Duodenal mucosa (tissue), 2 donors: ENCODE data around the gene ZCCHC8.

Source experiments
- H3K27ac ChIP-seq: one replicate; pipeline ENCODE4 v1.7.0; 2013; ENCODE audit warnings: low read depth, low read length
- H3K27me3 ChIP-seq, 2 donors: one replicate each; pipeline ENCODE4 v1.7.0; 2013; ENCODE audit warnings: low read length in 2 of 2, control low read depth in 1 of 2; ENCODE audit not compliant: insufficient read depth in 2 of 2, control insufficient read depth in 1 of 2
- H3K36me3 ChIP-seq, 2 donors: one replicate each; pipeline ENCODE4 v1.7.0; 2013; ENCODE audit warnings: low read length in 2 of 2, control low read depth in 1 of 2; ENCODE audit not compliant: insufficient read depth in 2 of 2, control insufficient read depth in 1 of 2
- H3K4me1 ChIP-seq, 2 donors: one replicate each; pipeline ENCODE4 v1.7.0; 2013; ENCODE audit warnings: low read length in 2 of 2, control low read depth in 1 of 2; ENCODE audit not compliant: insufficient read depth in 2 of 2, control insufficient read depth in 1 of 2
- H3K4me3 ChIP-seq, 2 donors: one replicate each; pipeline ENCODE4 v1.7.0; 2013; ENCODE audit warnings: low read length in 2 of 2, low read depth in 1 of 2
- H3K9ac ChIP-seq, 2 donors: one replicate each; pipeline ENCODE4 v1.7.0; 2013; ENCODE audit warnings: low read length in 2 of 2, low read depth in 1 of 2
- H3K9me3 ChIP-seq, 2 donors: one replicate each; pipeline ENCODE4 v1.7.0; 2013; ENCODE audit warnings: low read length in 2 of 2, control low read depth in 1 of 2; ENCODE audit not compliant: control insufficient read depth in 1 of 2

ZCCHC8 gene

DNA sequence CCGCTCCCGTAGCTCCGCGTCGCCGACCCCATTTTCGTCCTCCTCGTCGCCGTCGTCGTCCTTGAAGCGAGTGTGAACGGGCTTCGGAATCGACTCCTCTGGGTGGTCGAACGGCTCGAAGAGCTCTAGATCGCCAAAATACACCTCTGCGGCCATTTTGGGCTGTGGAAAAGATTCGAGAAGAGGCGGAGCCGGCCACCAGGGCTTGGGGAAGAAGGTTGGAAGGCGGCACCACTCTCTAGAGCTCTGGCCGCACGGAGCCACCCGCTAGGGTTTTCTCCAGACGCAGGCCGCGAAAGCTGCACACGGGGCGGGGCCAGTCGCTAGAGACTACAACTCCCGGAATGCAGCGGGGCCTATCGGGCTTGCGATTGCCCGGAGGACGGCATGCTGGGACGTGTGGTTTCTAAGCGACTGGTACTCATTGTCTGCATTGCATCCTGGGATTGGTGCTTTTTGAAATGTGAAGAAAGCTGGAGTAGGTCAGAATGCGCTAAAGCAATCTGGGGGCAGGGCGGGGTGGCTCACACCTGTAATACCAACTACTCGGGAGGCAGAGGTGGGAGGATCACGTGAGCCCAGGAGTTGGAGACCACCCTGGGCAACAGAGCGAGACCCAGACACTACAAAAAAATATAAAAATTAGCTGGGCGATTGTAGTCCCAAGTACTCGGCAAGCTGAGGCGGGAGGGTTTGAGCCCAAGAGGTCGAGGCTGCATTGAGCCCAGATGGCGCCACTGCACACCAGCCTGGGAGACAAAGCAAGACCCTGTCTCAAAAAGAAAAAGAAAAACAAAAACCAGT lies at the start of gene ZCCHC8:
Gene ZCCHC8, minus strand, starts transcription at position 248 of the 804 bp plus-strand sequence. Its CDS starts 92 bp downstream, at position 156.
- H3K36me3 ChIP-seq: peaks cover 8 to 33% of the 10 kb centered on the region in 2 donors
- H3K4me3 ChIP-seq: peak within 1 kb of the TSS; percentile 86 to 97
- H3K9me3 ChIP-seq: no peaks in the 10 kb centered on the region

DNA sequence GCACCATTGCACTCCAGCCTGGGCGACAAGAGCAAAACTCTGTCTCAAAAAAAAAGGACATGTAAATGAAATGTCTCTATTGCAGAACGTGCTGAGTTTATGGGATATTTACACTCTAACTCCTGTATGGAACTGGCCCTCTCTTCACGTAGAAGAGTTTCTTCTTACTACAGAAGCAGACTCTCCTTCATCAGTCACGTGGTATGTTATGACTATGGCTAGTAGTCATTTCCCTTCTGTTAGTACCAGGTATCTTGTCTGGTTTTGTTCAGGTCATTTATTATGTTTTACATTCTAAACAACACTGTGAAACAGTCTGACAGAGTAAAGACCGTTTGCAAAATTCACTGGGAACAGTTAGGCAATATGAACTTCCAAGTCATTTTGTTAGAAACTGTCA lies 46.6 kb upstream of the ZCCHC8 start:
- no peaks in the 10 kb centered on the region for H3K9me3 ChIP-seq
- no peak overlapping the region for H3K9ac ChIP-seq
- H3K4me1 ChIP-seq: no peaks in the 10 kb centered on the region
- H3K4me3 ChIP-seq: no peak overlapping the region
- no peak overlapping the region for H3K27ac ChIP-seq
- H3K27me3 ChIP-seq: no peaks in the 10 kb centered on the region
- peaks cover 0 to 41% of the 10 kb centered on the region in 2 donors for H3K36me3 ChIP-seq

More for the DNA sequence above, at the start of gene ZCCHC8:
- H3K4me1 ChIP-seq: peaks cover 10 to 14% of the 10 kb centered on the region in 2 donors
- H3K9ac ChIP-seq: peak within 1 kb of the TSS; percentile 93 to 96
- H3K27me3 ChIP-seq: no peaks in the 10 kb centered on the region
- H3K27ac ChIP-seq: peak within 1 kb of the TSS; percentile 95

DNA sequence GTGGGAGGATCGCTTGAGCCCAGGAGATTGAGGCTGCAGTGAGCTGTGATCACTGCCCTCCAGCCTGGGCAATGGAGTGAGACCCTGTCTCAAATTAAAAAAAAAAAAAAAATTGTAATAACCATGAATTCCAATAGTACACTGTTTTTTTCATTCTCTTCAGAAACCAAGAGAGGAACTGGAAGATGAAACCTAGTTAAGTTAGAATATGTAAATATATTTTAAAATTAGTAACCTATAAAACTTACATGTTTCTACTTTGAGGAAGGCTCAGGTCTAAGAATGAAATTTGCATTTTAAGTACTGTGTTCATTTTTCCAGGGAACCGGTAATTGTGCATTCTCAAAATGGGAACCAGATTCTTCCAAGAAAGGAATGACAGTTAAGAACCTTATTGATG lies 45.1 kb upstream of the ZCCHC8 start:
- peaks cover 0 to 26% of the 10 kb centered on the region in 2 donors for H3K36me3 ChIP-seq
- no peaks in the 10 kb centered on the region for H3K27me3 ChIP-seq
- no peak overlapping the region for H3K4me3 ChIP-seq
- H3K27ac ChIP-seq: no peak overlapping the region
- H3K9me3 ChIP-seq: no peaks in the 10 kb centered on the region
- H3K9ac ChIP-seq: peak overlapping the region in 1 of 2 donors; percentile 25
- H3K4me1 ChIP-seq: no peaks in the 10 kb centered on the region

DNA sequence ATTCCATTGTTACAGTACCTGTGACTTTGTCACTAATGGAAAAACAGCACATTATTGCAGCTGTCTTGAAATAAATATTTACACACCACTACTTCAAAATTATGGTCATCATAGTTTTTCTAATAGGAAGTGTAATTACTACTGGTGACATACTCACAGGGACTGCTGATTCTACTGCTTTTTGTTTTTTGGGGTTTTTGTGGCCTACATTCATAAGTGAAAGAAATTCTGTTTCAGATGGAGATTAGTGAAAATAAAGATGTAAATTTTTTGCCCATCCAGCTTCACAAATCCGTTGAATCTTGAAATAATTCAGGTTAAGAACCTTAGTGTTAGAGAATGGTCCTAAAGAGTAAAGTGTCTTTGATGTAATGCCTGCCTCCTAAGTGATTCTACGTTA lies 43.8 kb upstream of the ZCCHC8 start:
- Histone ChIP-seq H3K9ac (no peak overlapping the region), H3K4me1 (no peaks in the 10 kb centered on the region), H3K36me3 (peaks cover 0 to 16% of the 10 kb centered on the region in 2 donors), H3K4me3 (no peak overlapping the region), H3K9me3 (no peaks in the 10 kb centered on the region), H3K27me3 (no peaks in the 10 kb centered on the region), H3K27ac (no peak overlapping the region)

DNA sequence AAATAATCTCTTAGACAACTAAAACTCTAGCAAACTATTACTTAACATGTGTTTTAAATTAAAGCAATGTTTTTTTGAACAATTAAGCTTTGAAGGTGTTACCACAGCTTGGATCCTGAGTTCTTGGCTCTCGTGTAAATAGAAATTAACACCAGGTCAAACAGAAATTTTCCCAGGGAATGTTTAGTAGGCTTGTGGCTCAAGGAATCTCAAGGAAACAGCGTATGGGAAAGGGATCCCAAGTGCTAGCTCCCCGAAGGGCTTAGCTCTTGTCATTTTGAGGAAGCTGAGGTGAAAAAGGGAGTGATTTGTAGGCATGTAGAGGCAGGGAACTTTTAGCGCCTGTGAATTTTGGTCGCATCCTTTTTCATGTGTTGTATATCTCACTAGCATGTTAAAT lies 37.8 kb upstream of the ZCCHC8 start:
- no peak overlapping the region for H3K27ac ChIP-seq
- peaks cover 0 to 10% of the 10 kb centered on the region in 2 donors for H3K36me3 ChIP-seq
- H3K9ac ChIP-seq: no peak overlapping the region
- no peaks in the 10 kb centered on the region for H3K4me1 ChIP-seq
- no peaks in the 10 kb centered on the region for H3K27me3 ChIP-seq
- no peaks in the 10 kb centered on the region for H3K9me3 ChIP-seq
- no peak overlapping the region for H3K4me3 ChIP-seq

DNA sequence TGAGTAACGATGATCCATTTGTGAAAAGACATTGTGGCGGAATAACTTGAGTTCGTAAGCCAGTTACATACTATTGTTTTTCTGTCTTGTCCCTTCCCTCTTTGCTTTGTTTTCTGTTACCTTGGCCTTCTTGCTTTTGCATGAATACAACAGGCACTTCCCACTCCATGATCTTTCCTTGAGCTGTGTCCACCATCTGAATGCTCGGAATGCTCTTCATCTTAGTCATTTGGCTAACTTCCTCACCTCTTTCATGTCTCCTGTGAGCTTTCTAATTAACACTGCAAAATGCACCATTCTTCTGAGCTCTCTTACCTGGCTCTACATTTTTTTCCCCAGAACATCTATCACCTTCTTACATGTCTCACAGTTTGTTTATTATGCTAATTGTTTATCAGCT lies 36.3 kb upstream of the ZCCHC8 start:
- Histone ChIP-seq H3K4me3 (no peak overlapping the region), H3K36me3 (peaks cover 0 to 14% of the 10 kb centered on the region in 2 donors), H3K9ac (no peak overlapping the region), H3K4me1 (no peaks in the 10 kb centered on the region), H3K9me3 (no peaks in the 10 kb centered on the region), H3K27ac (no peak overlapping the region), H3K27me3 (no peaks in the 10 kb centered on the region)

DNA sequence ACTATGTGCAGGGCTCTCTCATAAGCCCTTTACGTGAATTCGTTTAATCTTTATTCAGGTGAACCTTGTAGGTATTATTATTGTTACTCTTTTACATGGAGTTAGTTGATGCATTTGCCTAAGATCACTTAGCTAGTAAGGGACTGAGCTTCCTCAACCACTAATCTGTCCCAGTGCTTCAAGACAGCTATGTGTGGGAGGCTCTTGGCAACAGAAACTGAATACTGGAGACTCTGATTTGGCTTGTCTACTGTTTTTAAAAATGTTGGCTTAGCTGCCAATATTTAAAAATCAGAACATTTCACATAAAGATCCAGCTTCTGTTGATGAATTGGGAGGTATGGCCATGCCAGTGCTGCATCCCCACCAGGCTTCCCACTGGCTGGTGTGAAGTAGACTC lies 33.1 kb upstream of the ZCCHC8 start:
- Histone ChIP-seq H3K27me3 (no peaks in the 10 kb centered on the region), H3K9me3 (no peaks in the 10 kb centered on the region), H3K9ac (no peak overlapping the region), H3K4me1 (no peaks in the 10 kb centered on the region), H3K27ac (no peak overlapping the region), H3K4me3 (no peak overlapping the region), H3K36me3 (peaks cover 0 to 17% of the 10 kb centered on the region in 2 donors)

DNA sequence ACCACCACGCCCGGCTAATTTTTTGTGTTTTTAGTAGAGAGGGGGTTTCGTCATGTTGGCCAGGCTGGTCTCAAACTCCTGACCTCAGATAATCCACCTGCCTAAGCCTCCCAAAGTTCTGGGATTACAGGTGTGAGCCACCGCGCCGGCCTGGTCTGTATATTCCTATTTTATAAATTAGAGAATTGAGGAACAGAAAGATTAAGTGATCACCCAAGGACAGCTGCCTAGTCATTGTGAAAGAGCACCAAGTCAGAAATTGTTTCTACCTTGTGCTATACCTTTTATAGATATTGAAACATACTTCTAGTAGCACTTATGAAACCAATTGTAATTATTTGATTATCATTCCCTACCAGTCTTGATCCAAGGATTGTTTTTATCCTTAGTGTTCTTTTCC lies 28.3 kb upstream of the ZCCHC8 start:
- peaks cover 3 to 7% of the 10 kb centered on the region in 2 donors for H3K36me3 ChIP-seq
- H3K9me3 ChIP-seq: no peaks in the 10 kb centered on the region
- H3K27ac ChIP-seq: no peak overlapping the region
- H3K9ac ChIP-seq: no peak overlapping the region
- no peak overlapping the region for H3K4me3 ChIP-seq
- H3K4me1 ChIP-seq: peaks cover 17 to 19% of the 10 kb centered on the region in 2 donors
- no peaks in the 10 kb centered on the region for H3K27me3 ChIP-seq

DNA sequence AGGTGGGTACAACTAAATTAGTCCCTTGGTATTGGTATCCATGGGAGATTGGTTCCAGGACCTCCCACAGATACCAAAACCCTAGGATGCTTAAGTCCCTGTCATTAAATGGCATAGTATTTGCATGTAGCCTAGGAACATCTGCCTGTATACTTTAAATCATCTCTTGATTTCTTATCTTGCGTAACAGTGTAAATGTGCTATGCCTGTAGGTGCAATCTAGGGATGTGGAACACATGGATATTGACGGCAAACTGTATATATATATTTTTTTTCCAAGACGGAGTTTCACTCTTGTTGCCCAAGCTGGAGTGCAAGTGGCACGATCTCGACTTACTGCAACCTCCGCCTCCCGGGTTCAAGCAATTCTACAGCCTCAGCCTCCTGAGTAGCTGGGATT lies 27.9 kb upstream of the ZCCHC8 start:
- H3K27ac ChIP-seq: no peak overlapping the region
- peaks cover 6 to 7% of the 10 kb centered on the region in 2 donors for H3K36me3 ChIP-seq
- H3K9ac ChIP-seq: peak overlapping the region in 1 of 2 donors; percentile 61
- no peaks in the 10 kb centered on the region for H3K9me3 ChIP-seq
- peak overlapping the region; percentile 86 to 94 for H3K4me3 ChIP-seq
- no peaks in the 10 kb centered on the region for H3K27me3 ChIP-seq
- peaks cover 21 to 23% of the 10 kb centered on the region in 2 donors for H3K4me1 ChIP-seq

DNA sequence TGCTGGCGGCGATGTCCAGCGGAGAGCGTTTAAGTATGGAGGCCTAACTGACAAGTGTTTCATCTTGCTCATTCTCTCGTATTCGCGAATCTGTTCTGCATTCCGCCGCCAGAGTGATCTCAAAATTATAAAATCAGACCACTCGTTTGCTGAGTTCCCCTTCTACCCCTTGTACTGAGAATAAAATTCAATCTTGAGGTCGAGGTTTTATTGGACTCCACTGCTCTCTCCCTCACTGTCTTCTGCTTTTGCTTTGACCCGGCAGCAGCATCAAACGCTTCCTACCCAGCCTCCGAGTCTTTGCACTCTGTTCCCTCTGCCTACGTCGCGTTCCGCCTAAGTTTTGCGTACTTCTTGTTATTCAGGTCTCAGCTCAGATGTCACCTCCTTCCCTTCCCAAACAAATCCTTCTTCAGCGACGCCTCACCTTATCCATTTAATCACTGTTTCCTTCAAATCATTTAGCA lies 26.8 kb upstream of the ZCCHC8 start:
- Histone ChIP-seq H3K27me3 (no peaks in the 10 kb centered on the region), H3K9ac (peak overlapping the region; percentile 61 to 80), H3K27ac (no peak overlapping the region), H3K4me3 (peak overlapping the region; percentile 86 to 94), H3K36me3 (peaks cover 4 to 6% of the 10 kb centered on the region in 2 donors), H3K9me3 (no peaks in the 10 kb centered on the region), H3K4me1 (peaks cover 32 to 33% of the 10 kb centered on the region in 2 donors)
